ENCODE results near the gene TFEC.
"Not testable (repeated sequence)": the region's sequence is repeated elsewhere in the genome, so short reads cannot be mapped to it uniquely, and the experiment has no call there.

TFEC gene, protein sequence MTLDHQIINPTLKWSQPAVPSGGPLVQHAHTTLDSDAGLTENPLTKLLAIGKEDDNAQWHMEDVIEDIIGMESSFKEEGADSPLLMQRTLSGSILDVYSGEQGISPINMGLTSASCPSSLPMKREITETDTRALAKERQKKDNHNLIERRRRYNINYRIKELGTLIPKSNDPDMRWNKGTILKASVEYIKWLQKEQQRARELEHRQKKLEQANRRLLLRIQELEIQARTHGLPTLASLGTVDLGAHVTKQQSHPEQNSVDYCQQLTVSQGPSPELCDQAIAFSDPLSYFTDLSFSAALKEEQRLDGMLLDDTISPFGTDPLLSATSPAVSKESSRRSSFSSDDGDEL

GRCh38 chr7:116030651-116031276 is at the start of gene TFEC:
TSS of gene TFEC (minus strand) at chr7:116030763. CDS start at chr7:115984441, 46,322 bp downstream.
- no peak for DNase-seq

GRCh38 chr7:116075351-116076145 is 45.0 kb upstream of the TFEC start:
- DNase-seq = no peak

- DNase-seq = no peak
Observed at GRCh38 chr7:116071629-116072028, 41.1 kb upstream of the TFEC start.

GRCh38 chr7:116064179-116064578 is 33.6 kb upstream of the TFEC start:
- DNase-seq = no peak

DNA sequence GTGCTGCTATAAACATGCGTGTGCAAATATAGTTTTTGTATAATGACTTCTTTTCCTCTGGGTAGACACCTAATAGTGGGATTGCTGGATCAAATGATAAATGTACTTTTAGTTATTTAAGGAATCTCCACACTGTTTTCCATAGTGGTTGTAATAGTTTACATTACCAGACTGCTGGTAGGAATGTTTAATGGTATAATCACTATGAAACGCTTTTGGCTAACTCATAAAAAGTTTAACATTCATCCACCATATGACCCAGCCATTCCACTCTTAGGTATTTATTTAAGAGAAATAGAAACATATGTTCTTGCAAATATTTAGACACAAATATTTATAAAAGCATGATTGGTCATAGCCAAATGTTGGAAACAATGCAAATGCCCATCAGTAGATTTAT is 32.1 kb upstream of the TFEC start:
- DNase-seq = no peak

GRCh38 chr7:116052006-116052405 is 21.4 kb upstream of the TFEC start:
- DNase-seq = no peak

DNA sequence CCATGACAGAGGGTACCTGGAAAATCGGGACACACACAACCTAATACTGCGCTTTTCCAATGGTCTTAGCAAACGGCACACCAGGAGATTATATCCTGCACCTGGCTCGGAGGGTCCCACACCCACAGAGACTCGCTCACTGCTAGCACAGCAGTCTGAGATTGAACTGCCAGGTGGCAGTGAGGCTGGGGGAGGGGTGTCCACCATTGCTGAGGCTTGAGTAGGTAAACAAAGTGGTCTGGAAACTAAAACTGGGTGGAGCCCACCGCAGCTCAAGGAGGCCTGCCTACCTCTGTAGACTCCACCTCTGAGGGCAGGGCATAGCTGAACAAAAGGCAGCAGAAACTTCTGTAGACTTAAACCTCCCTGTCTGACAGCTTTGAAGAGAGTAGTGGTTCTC is 16.7 kb upstream of the TFEC start:
- not testable (repeated sequence) for DNase-seq

DNA sequence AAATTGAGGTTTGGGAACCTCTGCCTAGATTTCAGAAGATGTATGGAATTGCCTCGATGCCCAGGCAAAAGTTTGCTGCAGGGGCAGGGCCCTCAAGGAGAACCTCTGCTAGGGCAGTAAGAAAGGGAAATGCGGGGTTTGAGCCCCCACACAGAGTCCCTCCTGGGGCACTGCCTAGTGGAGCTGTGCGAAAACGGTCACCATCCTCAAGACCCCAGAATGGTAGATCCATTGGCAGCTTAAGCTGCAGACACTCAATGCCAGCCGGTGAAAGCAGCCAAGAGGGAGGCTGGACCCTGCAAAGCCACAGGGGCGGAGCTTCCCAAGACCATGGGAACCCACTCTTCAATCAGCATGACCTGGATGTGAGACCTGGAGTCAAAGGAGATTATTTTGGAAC is 15.0 kb upstream of the TFEC start:
- no peak for DNase-seq

DNA sequence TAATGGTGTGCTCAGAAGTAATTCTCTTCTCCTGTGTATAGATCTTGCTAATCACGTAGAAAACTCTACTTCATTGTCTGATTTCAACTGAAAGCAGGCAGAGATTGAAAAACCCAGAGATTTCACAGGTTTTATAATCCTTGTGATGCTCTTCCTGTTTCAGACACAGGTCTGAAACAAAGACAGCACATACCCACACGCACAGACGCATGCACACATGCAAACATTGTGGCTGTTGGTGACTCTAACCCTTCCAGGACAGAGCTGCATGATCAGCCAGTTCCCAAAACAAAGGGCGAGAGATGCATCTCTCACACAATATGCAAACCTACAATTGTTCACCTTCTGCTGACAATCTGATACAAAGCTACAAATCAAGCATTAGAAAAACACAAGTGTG is 11.1 kb upstream of the TFEC start:
- DNase-seq = no peak

DNA sequence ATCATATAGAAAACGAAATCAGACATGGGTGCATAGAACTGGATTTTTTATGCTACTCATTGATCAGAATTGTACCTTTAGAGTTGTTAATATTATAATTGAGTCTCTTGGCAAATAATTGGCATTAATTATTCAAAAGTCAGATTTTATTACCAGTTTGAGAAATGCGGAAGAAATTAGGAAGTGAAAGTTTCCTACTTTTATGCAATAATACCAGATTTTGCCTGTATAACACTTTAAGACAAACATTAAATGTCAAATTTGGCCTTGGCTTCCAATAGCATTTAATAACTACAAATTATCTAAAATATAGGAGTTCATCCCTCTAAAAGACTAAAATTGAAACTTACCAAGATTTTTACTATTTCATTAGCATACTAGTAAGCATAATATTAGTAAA is 6.8 kb upstream of the TFEC start:
- no peak for DNase-seq

- DNase-seq = no peak
Observed at GRCh38 chr7:116034411-116034810, 3.8 kb upstream of the TFEC start.

- no peak for DNase-seq
Observed at GRCh38 chr7:116032886-116033285, 2.3 kb upstream of the TFEC start.

- DNase-seq = no peak
Observed at GRCh38 chr7:116028787-116029186, 1.8 kb downstream of the TFEC start.

- DNase-seq = no peak
Observed at GRCh38 chr7:116027786-116028185, 2.8 kb downstream of the TFEC start.

DNA sequence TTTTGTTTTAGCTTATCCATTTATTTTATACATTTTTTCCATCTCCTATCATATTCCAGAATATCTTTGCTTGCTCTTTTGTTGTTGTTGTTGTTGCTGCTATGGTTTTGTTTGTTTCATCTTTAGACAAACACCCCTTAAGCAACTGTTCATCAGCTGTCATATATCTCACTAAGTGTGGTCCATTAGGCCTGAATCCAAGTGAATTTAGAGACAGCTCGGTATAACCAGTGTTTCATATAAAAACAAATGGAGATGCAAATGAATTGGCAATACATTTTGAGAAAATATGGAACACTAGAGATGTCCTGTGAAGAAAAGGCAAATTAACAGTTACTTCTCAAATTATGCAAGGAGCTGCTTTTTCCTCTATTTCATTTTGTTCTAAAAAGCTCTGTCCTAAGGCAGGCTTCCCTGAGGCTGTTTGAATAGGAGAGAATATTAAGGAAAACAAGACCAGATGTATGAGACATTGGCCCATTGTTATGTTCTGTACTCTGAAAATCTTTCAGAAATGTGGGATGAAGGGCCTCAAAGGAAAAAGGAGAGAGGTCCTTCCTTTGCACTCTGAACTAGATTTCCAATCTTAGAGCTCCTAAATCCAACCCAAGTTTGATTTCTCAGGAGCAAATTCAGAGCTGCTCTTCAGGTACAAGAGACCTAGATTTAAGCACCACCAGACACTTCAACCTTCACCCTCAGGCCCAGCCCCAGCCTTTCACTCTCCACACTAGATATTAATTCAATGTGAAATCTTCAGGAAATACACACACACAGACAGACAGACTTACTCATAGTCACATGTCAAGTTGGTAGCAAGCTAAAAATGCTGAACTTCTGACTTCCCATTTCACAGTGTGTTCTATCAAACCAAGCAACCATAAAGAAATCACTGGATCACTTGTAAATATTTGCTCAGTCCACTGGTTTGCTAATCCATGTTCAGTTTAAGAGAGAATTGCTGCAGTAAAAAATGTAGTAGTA is 5.4 kb downstream of the TFEC start:
- no peak for DNase-seq

DNA sequence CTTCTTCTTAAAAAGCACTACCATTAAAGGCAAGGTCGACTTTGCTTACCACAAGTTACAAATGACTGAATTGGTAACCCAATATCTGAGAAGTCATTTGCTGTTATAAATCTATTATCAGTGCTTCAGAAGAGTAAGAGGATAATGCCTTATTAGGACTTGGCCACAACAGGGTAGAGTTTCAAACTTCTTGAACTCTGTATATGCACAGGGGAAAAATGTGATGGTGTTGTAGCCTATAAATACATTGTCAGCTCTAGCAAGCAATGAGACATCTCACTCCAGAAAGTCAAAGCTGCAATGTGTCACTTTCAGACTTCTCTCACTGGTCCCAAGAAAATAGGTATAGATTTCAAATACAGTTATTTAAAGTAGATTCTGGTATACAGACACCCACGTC is 9.3 kb downstream of the TFEC start:
- DNase-seq = no peak

- no peak for DNase-seq
Observed at GRCh38 chr7:116018731-116019130, 11.8 kb downstream of the TFEC start.

DNA sequence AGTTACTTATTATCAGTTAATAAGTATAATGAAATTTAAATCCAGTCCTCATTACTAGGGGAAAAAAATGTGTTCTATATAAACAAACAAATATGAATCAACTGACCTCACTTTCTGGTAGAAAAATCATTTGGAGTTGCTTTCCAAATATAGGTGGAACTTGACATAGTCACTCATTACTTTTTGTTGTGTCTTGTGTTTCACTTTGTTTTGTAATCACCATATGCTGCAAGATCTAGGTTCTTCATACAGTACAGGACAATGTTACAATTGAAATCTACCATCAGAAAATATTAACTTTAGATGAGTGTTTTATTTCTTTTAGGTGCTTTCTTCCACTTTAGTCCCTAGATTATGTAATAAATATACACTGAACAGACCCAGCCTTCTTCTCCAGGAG is 16.9 kb downstream of the TFEC start:
- DNase-seq = no peak

DNA sequence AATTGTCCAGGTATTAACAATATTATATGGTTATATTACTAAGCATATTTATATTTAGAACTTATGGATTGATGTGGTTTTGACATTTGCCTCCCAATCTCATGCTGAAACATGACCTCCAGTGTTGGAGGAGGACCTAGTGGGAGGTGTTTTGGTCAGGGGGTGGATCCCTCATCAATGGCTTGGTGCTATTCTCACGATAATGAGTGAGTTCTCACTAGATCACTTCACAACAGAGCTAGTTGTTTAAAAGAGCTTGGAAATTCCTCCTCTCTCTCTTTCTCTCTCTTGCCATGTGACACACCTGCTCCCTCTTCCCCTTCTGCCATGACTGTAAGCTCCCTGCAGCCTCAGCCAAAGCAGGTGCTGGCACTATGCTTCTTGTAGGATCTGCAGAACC is 19.0 kb downstream of the TFEC start:
- DNase-seq = no peak

GRCh38 chr7:116004762-116005161 is 25.8 kb downstream of the TFEC start:
- DNase-seq = not testable (repeated sequence)

GRCh38 chr7:115997221-115997620 is 33.3 kb downstream of the TFEC start:
- DNase-seq = no peak

- no peak for DNase-seq
Observed at GRCh38 chr7:115995701-115996100, 34.9 kb downstream of the TFEC start.

DNA sequence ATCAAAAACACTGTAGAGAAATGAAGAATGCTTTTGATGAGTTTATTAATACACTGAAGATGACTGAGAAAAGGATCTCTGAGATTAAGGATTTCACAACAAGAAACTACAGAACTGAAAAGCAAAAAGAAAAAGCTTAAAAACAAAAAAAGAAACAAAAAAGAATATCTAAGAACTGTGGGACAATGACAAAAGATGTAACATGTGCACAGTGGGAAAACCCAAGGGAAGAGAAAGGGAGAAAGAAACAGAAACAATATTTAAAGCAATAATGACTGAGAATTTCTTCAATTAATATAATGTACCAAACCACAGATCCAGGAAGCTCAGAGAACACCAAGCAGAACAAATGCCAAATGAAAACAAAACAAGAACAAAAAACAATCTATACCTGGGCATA is 42.2 kb downstream of the TFEC start:
- DNase-seq = no peak

All from amniotic stem cell (primary cell).